Effector memory CD8-positive, alpha-beta T cell (primary cell): ENCODE measurements around the gene SAMHD1.
A peak's percentile ranks its signal among the peaks of the same experiment; 100 is the strongest.

Source experiments
- ATAC-seq: fragments of 150-1000 bp; cut with Tn5 transposase; replicated peaks from 2 replicates; pipeline ENCODE4 v1.10.0; 2021; ENCODE audit warnings: mild to moderate bottlenecking, moderate library complexity
- DNase-seq, 3 experiments: peaks; one replicate each; pipeline ENCODE4 v3.0.0; 2021
- H3K27ac Mint-ChIP-seq, 2 donors: one replicate each; pipeline ENCODE4 v1.8.0; 2022; ENCODE audit warnings: mild to moderate bottlenecking in 2 of 2, mixed read lengths in 2 of 2, moderate library complexity in 2 of 2
- H3K27me3 Mint-ChIP-seq, 2 donors: one replicate each; pipeline ENCODE4 v1.8.0; 2022; ENCODE audit warnings: mixed read lengths in 2 of 2
- H3K36me3 Mint-ChIP-seq: one replicate; pipeline ENCODE4 v1.8.0; 2022; ENCODE audit warnings: mild to moderate bottlenecking, moderate library complexity, mixed read lengths; ENCODE audit not compliant: insufficient read depth
- H3K4me1 Mint-ChIP-seq, 2 donors: one replicate each; pipeline ENCODE4 v1.8.0; 2022; ENCODE audit warnings: low read depth in 2 of 2, mixed read lengths in 2 of 2
- H3K4me3 Mint-ChIP-seq, 2 donors: one replicate each; pipeline ENCODE4 v1.8.0; 2022; ENCODE audit warnings: mild to moderate bottlenecking in 2 of 2, mixed read lengths in 2 of 2, moderate library complexity in 2 of 2
- H3K9me3 Mint-ChIP-seq, 2 donors: one replicate each; pipeline ENCODE4 v1.8.0; 2022; ENCODE audit warnings: mixed read lengths in 2 of 2

The SAMHD1 gene

DNA sequence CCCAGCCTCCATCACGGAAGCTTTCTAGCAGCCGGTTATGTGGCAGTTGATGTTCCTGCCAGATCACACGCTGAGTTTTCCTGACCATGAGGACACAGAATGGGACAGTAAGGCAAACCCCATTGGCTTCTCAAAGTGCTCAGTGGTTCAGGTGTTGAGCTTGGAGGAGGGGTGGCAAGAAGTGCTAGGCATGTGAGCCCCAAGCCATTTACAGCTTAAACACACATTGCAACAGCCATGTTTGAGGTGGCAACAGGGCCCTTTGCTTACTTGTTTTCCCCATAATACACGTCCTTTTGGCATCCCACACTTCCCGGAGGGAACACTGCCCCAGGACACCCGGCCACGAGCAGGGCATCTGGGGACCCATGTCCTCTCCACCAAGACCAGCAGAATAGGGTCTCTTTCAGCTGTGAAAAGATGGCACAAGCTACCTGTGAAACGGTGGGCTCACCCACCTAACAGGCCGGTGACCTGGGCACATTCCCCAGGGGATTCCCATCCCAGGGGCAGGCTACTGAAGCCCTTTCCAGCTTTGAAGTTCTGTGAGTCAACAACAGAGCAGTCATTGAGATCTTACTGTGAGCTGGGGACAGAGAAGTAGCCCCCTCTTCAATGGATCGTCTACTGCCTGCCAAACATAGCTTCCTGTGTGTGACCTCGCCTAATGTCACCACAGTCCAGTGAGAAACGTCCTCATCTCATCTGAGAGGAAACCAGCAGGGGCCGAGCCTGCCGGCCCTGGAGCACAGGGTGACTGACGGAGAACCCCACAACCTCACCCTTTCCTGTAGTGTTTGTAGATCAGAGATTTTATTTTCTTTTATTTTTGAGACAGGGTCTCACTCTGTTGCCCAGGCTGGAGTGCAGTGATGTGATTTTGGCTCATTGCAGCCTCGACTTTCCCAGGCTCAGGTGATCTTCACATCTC, 79.6 kb downstream of the SAMHD1 start:
- DNase-seq (no peak), ATAC-seq (no peak)
- Mint-ChIP-seq H3K27me3 (peaks cover 0 to 2% of the 10 kb centered on the region in 2 donors), H3K4me3 (no peak overlapping the region), H3K9me3 (no peaks in the 10 kb centered on the region), H3K36me3 (no peaks in the 10 kb centered on the region), H3K4me1 (no peaks in the 10 kb centered on the region), H3K27ac (no peak overlapping the region)

DNA sequence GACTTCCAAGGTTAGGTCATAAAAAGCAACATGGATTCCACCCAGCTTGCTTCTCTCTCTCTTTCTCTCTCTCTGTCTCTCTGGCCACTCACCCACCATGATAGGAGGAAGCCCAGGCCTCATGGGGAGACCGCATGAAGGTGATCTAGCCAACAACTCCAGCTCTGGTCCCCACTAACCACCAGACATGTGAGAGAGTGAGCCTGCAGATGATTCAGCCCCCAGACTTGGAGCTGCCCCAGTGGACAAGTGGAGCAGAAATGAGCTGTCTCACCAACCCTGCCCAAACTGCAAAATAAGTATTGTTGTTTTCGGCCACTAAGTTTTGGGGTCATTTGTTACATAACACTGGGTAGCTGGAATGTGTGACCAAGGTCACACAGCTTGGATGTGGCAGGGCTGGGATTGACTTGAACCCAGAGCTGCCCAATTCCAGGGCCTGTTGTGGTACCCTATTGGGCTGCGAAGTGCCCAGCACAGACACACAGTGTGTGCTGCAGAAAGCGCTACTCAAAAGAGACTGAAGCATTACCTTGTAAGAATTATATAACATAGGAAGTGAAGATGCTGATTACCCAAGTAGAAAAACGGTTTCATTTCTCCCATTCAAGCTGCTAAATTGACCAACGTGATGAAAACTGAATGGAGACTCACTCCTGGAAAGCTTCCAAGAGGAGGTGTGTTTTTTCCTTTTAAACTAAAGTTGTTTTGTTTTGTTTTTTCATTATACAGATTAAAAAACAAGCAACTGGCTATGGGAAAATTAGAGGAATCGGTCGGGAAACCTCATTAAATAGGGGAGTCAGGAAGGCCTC, 84.6 kb downstream of the SAMHD1 start:
- DNase-seq (no peak), ATAC-seq (no peak)
- no peak overlapping the region for H3K27ac Mint-ChIP-seq
- peaks cover 14 to 35% of the 10 kb centered on the region in 2 donors for H3K27me3 Mint-ChIP-seq
- H3K36me3 Mint-ChIP-seq, result peaks cover 7% of the 10 kb centered on the region
- no peaks in the 10 kb centered on the region for H3K9me3 Mint-ChIP-seq
- peaks cover 6 to 7% of the 10 kb centered on the region in 2 donors for H3K4me1 Mint-ChIP-seq
- H3K4me3 Mint-ChIP-seq, result no peak overlapping the region

DNA sequence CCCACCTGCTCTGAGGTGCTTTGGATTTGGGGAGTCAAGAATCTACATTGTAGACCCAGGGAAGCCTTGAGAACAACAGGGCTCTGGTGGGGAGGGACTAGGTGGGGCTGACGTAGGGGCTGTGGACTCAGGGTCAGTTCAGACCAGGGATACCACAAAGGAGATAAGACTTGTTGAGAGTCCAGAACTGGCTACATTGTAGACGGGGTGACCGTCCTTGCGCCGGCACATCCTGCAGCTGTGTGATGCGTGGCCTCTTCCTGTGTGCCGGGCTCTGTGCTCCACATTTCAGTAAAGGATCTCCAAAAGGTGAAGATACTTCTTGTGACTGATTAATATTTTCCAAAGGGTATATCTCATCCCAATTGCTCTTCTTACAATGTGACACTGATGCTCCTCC, 85.3 kb downstream of the SAMHD1 start:
- ATAC-seq (no peak), DNase-seq (no peak)
- Mint-ChIP-seq H3K27ac (no peak overlapping the region), H3K27me3 (peaks cover 14 to 42% of the 10 kb centered on the region in 2 donors), H3K4me1 (peaks cover 6 to 8% of the 10 kb centered on the region in 2 donors), H3K4me3 (no peak overlapping the region), H3K36me3 (peaks cover 7% of the 10 kb centered on the region), H3K9me3 (no peaks in the 10 kb centered on the region)

DNA sequence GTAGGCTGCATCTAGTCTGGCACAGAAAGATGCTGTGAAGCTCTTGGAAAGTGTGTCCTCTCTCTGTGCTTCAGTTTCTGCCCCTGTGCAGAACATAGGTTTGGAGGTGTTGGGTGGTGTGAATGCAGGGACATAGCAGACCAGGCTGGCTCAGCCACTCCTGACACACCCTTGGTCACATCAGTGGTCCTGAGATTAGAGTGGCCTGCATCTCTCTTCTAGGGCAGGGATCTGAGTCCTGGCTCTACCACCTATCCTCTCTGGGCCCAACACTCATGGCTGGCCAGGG, 85.7 kb downstream of the SAMHD1 start:
- H3K36me3 Mint-ChIP-seq, result peaks cover 7% of the 10 kb centered on the region
- H3K27me3 Mint-ChIP-seq, result peaks cover 14 to 46% of the 10 kb centered on the region in 2 donors
- H3K9me3 Mint-ChIP-seq, result no peaks in the 10 kb centered on the region
- no peak for DNase-seq
- H3K4me3 Mint-ChIP-seq, result no peak overlapping the region
- H3K4me1 Mint-ChIP-seq, result peaks cover 6 to 8% of the 10 kb centered on the region in 2 donors
- no peak overlapping the region for H3K27ac Mint-ChIP-seq
- ATAC-seq, result no peak

DNA sequence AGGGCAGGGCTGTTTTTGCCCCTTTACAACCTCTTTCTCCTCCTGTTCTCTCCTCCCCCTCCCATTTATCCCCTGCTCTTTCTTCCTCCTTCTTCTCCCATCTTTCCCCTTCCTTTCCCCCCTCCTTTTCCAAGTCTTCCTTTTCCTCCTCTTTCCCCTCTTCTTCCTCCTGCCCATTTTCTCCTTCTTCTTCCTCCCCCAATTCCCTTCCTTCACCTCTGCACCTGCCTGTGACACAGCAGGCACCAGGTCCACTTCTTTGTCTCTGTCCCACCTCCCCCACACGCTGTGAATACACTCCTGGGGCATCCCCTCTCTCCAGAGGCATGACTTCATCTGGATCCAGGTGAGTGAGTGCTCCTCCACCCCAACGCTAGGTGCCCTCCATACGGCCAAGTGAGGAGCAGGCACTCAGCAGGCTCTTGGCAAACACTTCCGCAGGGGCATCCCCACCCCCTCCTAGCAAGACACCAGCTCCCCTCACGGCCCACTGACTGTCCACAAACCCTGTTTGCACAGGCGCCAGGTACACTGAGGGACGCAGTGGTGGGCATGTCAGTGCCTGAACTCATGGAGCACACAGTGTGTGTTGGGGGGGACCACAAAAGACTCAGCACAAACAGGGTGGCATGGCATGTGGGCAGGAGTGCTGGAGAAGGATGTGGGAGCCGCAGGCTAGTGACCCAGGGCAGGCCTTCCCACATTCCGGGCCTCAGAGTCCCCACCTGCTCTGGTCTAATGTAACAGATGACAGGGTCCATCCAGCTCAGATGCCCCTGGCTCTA, 86.2 kb downstream of the SAMHD1 start:
- peaks cover 14 to 46% of the 10 kb centered on the region in 2 donors for H3K27me3 Mint-ChIP-seq
- H3K4me1 Mint-ChIP-seq, result peaks cover 6 to 8% of the 10 kb centered on the region in 2 donors
- H3K36me3 Mint-ChIP-seq, result peaks cover 7% of the 10 kb centered on the region
- H3K4me3 Mint-ChIP-seq, result peak overlapping the region; percentile 85
- no peaks in the 10 kb centered on the region for H3K9me3 Mint-ChIP-seq
- DNase-seq, result no peak
- no peak overlapping the region for H3K27ac Mint-ChIP-seq
- no peak for ATAC-seq

DNA sequence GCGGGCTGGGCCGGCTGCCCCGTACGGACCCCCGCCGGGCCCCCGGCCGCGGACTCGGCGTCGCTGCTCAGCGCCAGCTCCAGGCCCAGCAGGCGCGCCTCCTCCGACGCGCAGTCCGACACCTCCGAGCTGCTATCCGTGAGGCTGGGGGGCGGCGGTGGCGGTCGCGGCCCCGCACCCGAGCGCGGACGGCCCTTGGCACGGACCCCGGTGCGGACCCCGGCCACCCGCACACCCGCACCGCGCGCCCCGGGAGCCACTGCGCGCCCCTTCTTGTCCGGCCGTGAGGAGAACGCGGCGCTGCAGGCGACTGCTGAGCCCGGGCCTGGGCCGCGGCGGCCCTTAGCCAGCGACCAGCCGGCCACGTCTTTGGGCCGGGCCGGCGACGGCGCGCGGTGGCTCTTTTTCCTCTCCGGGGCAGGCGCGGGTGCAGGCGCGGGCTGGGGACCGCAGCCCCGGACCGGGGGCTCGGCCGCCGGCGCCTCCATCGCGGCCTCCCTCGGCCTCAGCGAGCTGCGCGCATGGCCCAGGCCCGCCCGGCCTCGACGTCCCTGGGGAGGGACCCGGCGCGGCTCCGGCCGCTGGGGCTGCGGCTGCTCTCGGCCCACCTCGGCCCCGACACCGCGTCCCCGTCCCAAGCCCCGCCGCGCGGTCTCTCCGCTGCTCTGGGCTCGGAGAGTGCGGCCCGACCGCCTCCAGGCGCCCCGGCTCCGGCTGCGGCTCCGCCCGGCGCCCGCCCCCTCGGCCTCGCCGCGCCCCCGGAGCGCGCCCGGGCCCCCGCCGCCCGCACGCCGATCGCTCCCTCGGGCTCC, 88.4 kb downstream of the SAMHD1 start:
- peaks cover 6 to 8% of the 10 kb centered on the region in 2 donors for H3K4me1 Mint-ChIP-seq
- H3K27ac Mint-ChIP-seq, result no peak overlapping the region
- H3K9me3 Mint-ChIP-seq, result no peaks in the 10 kb centered on the region
- peak in 1 of 3 experiments; percentile 17 for DNase-seq
- ATAC-seq, result peak; percentile 66
- peaks cover 7% of the 10 kb centered on the region for H3K36me3 Mint-ChIP-seq
- peaks cover 14 to 46% of the 10 kb centered on the region in 2 donors for H3K27me3 Mint-ChIP-seq
- H3K4me3 Mint-ChIP-seq, result no peak overlapping the region

DNA sequence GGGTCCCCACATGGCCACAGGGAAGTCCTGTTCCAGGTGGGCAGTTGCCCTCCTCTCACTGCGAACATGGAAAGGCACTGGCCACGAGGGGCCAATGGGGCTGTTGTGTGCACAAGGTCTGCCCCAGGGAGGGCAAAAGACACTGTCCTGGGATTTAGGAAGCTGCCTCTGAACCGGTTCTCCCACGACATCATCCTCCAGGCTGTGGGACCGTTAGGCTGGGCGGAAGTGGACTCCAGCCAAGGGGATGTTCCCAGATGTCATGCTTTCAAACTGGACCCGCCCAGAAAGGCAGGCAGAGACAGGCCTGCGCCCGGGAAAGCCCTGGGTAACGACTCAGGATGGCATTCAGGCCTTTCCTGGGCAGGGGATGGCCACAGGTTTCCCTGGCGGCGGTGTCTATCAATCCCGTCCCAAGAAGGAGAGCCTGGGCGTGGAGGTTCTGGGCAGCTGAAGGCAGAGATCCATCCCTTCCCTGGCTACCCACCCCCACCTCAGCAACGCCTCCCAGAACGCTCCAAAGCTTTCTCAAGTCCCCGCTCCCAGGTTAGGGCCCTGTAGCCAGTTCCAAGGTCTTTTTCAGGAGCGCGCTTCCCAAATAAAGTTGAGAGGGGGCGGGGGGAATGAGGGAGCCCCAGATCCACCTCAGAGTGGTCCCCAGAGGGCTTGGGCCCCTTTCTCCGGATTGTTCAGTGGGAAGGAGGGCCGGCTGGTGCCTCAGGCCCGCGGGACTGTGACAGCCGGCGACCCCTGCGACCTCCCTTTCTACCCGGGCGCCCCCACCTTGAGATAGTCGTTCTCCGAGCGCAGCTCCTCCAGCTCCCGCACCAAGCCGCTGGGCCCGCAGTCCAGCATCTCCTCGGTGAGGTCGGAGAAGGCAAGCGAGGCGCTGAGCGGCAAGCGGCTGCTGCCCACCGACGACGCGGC, 89.4 kb downstream of the SAMHD1 start:
- Mint-ChIP-seq H3K4me3 (peak overlapping the region; percentile 42 to 59), H3K27me3 (peaks cover 14 to 46% of the 10 kb centered on the region in 2 donors), H3K36me3 (peaks cover 7% of the 10 kb centered on the region), H3K27ac (no peak overlapping the region), H3K4me1 (peaks cover 8% of the 10 kb centered on the region in 2 donors), H3K9me3 (no peaks in the 10 kb centered on the region)
- no peak for ATAC-seq
- no peak for DNase-seq

DNA sequence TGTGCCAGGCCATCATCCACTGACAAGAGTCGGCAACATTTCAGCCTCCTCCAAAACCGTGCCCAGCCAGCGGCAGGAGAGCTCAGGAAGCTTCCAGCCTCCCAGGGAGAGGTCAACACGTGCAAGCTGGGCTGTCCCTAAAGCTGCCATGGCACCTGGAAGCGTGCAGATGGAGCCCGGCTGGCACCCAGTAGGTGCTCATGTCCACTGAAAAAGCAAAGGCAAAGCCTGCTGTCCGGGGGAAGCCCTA, 90.0 kb downstream of the SAMHD1 start:
- Mint-ChIP-seq H3K36me3 (peaks cover 7% of the 10 kb centered on the region), H3K4me3 (peak overlapping the region; percentile 42 to 59), H3K27me3 (peaks cover 11 to 41% of the 10 kb centered on the region in 2 donors), H3K27ac (no peak overlapping the region), H3K4me1 (peaks cover 11 to 13% of the 10 kb centered on the region in 2 donors), H3K9me3 (no peaks in the 10 kb centered on the region)
- ATAC-seq (no peak), DNase-seq (no peak)

DNA sequence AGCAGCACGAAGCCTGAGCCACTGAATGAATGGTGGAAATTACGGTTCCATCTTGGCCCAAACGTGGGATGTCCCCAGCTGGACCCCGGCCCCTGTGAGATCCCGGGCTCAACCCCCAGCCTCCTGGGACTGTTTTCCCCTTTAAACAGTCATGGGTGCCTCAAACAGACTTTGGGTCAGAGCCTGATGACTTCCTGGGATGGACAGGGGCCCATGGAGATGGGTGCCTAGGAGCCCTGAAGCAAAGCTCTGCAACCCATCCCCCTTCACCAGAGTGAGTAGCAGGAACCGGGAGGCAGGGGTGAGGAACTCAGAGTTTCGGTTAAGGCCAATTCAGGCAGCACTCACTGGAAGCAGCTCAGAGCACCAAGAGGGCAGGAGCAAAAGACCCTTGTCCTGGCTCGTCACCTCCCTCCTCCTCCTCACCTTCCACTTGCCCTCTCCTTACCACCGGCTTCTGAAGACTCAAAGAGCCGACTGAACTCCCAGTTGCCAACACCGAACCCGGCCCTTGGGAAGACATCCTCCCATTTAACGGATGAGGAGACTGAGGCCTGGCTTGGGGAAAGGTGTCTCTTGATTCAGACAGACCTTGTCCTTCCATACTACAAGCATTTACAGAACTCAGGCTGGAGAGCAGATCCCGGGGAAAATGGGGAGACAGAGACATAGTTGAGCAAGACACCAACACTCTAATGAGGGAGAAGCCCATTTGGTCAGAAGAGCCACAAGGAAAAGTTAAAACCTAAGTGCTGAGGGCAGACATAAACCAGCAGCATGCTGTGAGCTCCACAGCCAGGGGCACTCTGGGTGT, 90.5 kb downstream of the SAMHD1 start:
- Mint-ChIP-seq H3K9me3 (no peaks in the 10 kb centered on the region), H3K36me3 (peaks cover 7% of the 10 kb centered on the region), H3K27ac (no peak overlapping the region), H3K4me3 (peak overlapping the region; percentile 42 to 59), H3K27me3 (peaks cover 9 to 36% of the 10 kb centered on the region in 2 donors), H3K4me1 (peaks cover 11 to 13% of the 10 kb centered on the region in 2 donors)
- ATAC-seq, result no peak
- DNase-seq, result no peak

DNA sequence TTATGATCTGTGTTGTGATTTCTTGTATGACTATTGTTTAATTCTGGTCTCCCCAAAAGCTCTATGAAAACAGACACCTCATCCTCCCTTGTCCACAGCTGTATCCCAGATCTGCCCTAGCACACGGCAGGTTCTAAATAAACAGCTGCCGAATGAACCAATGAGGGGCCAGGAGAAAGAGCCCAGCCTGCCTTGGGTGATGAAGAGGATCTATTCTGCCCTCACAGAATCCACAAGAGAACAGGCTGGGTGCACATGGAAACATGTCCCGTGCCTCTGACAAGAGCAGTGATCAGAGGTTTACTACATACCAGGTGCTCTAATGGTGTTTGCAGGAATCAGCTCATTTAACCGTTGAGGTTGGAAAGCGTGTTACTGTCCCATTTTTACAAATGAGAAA, 91.2 kb downstream of the SAMHD1 start:
- Mint-ChIP-seq H3K27ac (no peak overlapping the region), H3K4me1 (peaks cover 11 to 13% of the 10 kb centered on the region in 2 donors), H3K4me3 (no peak overlapping the region), H3K9me3 (no peaks in the 10 kb centered on the region), H3K36me3 (peaks cover 7% of the 10 kb centered on the region), H3K27me3 (peaks cover 8 to 29% of the 10 kb centered on the region in 2 donors)
- ATAC-seq (no peak), DNase-seq (no peak)

DNA sequence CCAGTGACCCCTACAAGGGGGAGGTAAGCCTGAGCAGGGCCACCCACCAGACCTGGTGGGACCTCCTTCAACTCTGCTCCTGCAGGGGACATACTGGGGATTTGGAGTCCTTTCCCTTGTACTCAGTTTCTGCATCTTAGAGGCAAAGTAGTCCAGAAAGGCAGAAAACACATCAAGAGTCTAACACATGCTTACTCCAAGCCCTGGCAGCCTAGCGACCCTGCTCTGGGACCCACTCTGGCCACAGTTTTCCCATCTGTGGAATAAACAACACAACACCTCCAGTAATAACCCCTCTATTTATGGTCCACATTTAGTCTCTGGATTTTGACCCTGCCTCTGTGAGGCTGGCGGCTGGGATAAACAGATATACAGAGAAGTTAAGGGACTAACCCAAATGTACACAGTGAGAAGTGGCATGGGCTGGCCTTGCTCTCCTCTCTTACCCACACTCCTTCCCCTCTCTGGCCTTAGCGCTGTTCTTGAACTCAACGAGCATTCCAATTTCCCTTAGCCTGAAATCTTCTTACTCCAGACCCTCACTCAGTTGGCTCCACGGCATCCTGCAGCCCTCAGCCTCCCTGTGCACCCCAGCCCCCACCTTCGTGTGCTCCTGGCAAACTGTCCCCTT, 91.7 kb downstream of the SAMHD1 start:
- DNase-seq, result no peak
- Mint-ChIP-seq H3K9me3 (no peaks in the 10 kb centered on the region), H3K27me3 (peaks cover 2 to 24% of the 10 kb centered on the region in 2 donors), H3K36me3 (peaks cover 7% of the 10 kb centered on the region), H3K27ac (no peak overlapping the region), H3K4me1 (peaks cover 6 to 11% of the 10 kb centered on the region in 2 donors), H3K4me3 (no peak overlapping the region)
- ATAC-seq, result no peak
